Stimulated activated CD8-positive, alpha-beta memory T cell treated with anti-CD3 and anti-CD28 coated beads, Interleukin-2, amount 100 ng/mL, for 1 hour (primary cell): ENCODE measurements around the gene ALDH1L2.
"Not testable (repeated sequence)": the region's sequence is repeated elsewhere in the genome, so short reads cannot be mapped to it uniquely, and the experiment has no call there.

Experiments
- DNase-seq, 2 donors: peaks; one replicate each; pipeline ENCODE4 v3.0.0-alpha.2; 2020; ENCODE audit warnings: low read depth in 2 of 2

The ALDH1L2 gene

DNA sequence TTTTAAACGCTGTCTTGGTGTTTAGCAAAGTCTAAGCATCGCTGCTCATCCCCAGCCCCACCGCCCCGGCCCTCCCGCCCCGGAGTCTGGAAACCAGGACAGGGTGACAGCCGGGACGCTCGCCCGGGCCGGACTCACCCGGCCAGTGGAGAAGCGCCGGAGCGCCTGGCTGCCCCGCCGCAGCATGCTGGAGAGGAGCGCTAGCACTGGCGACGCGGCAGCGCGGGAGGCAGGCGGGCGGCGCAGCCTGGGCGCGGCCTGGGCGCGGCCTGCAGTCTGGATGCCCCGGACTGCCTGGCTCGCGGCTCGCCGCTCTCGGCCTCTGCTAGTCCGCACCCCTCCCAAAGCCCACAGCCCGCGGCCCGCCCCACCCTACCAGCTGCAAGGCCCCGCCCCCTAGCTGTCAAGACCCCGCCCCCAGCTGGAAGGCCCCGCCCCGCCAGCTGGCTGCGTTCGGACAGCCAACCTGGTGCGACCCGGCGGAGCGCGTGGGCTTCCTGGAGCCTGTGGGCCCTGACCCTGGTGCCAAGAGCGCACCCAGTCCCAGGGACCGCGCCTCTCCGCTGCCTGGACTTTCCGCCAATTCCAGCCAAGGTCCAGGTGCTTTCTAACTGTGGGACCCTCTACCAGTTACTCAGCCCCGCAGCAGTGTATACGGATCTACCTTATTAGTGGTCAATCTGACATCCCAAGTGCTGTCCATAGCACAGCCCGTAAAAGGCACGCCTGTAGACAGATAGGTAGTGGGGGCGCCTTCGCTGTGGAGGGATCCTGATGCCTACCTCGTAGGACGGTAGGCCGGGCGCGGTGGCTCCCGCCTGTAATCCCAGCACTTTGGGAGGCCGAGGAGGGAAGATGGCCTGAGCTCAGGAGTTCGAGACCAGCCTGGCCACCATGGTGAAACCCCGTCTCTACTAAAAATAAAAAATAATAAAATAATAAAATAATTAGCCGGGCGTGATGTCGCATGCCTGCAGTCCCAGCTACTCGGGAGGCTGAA is at the start of gene ALDH1L2:
Gene ALDH1L2, minus strand, starts transcription at position 208 of the 1,000 bp plus-strand sequence. Its CDS starts 22 bp downstream, at position 186.
- peak; percentile 2 to 19 for DNase-seq

DNA sequence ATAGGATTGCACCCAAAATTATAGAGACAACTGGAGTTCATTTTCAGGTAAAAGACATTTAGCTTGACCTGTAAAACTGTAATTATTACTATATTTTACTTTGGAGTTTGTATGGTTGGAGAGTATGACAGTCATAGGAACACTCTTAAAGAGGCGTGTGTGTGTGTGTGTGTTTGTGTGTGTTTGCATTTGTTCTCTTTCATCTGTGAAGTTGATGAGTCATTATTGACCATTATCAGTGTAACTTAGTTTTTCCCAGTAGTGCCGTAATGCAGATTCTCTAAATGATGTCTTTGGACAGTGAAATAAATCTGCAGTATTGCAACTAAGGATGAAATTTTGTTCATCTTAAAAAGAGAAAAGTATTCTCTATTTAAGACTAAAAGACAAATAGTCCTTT is 36.3 kb upstream of the ALDH1L2 start:
- DNase-seq = no peak

DNA sequence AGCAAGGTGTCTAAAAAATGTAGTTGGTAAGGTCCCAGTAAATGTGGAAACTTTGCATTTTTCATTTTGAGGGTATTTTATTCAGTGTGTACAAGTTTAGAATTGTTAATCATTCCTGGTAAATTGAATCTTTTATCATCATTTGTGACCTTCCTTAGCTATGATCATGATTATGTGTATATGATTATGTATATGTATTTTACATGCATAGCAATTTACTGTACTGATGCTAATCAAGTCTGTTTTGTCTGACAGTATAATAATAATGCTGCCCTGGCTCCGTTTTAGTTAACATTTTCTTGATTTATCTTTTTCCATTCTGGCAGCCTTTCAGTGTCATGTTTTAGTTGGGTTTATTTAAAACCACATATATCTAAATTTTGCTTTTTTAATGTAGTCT is 32.7 kb upstream of the ALDH1L2 start:
- DNase-seq = no peak

DNA sequence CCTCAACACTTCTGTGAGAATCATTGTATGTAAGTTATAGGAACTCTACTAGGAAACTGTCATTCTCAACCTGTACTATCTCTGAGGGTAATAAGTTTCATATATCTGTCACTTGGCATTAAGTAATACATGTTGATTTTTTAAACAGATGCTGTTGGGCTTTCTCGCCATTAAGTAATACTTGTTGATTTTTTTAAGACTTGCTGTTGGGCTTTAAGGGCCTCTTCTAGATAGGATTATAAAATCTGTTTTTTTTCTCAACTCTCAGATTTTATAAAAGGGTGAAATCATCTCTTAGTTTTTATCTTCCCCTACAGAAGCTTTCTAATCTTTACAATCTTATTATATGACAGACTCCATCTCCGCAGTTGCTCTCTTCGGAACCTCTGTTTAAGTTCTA is 28.8 kb upstream of the ALDH1L2 start:
- no peak for DNase-seq

DNA sequence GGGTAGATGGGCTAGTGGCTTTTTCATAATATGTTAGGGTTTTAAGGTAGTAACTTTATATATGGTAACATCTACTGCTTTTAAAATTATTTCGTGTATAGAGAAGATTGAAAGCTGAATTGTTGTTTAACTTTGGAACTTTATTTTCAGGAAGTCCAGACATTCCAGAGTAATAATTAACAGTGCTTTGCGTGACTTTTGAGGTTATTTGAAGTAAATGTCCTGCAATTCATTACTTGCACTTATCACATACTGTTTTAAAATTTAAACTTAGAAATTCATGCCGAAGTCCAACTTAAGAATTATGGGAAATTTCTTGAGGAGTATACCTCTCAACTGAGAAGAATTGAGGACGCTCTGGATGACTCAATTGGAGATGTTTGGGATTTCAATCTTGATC is 26.6 kb upstream of the ALDH1L2 start:
- DNase-seq = no peak

DNA sequence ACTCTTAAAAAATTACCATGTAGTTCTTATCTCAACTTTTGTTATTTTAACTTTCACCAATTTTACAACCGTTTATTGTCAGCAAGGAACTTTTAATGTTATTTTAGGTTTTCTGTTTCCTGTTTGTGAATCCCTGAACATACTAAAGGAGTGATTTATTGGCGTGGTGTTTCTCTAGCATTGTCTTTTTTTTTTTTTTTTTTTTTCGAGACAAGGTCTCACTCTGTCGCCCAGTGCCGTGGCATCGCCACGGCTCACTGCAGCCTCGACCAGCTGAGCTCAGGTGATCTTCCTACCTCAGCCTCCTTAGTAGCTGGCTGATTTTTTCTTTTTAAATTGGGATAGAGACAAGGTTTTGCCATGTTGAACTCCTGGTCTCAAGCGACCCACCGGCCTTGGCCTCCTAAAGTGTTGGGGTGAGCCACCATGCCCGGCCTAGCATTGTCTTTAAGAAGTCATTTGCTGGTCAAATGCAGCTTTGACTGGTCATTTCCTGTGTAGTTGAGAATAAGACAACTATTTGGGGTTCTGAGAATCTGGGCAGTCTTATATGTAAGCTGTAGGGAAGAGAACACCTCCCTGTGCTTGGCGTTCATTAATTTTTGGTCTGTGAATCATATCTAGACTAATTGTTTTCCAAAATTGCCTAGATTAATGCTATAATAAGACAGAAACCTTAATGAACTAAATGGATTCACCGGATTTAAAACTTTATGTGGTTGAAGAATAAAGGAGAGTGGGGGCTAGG is 25.4 kb upstream of the ALDH1L2 start:
- DNase-seq = no peak

DNA sequence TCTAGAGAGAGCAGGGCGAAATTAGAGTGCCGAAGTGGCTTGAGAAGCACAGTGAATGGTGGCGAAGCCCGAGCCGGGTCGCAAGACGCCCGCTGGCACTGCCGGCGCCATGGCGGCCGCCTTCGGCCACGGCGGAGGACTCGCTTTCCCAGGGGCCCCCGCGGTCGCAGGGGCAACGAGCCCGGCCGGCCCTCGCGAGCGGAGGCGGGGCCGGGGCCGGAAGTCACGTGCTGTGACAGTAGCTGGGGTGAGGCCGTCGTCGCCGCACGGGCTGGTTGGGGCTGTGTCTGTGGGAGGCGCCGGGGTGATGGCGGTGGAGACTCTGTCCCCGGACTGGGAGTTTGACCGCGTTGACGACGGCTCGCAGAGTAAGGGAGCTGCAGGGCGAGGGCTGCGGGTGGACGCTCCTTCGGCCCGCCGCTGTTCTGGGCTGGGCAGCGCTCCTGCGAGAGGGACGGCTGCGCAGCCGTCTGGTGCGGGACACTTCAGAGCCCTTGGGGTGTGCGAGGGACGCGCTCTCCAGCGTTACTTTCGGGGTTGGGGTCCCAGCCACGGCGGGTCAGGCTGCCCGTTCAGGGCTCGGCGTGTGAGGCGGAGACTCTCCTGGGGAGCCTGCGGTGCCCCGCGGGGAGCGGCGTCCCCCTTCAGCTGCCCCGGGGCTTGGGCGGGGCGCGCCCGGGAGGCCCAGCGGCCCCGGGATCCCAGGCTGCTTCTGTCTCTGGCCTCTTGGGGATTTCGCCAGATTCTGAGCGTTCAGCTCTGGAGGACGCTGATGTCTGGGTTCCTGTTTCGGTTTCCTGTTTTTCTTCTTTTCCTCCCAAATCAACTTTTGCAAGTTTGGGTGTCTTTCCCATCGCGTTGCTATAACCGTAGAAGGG is 23.5 kb upstream of the ALDH1L2 start, which contains the start of gene WASHC4:
Gene WASHC4, plus strand, starts transcription at position 238 of the 878 bp plus-strand sequence. Its CDS starts 70 bp downstream, at position 308.
- peak; percentile 86 for DNase-seq

DNA sequence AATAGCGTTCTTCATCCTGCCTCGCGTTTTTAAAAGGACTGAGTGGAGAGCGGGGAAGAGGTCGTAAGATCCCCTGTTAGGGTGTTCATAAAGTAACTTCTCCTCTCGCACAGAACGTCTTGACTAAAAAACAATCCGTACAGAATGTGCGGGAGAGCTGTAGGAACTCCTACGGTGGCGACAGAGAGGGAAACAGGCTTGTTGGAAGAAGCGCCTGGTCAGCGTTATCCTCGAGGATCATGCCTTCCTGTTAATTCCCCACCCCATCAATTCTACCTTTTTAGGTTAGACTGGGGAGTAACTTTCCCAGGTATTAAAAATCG is 22.9 kb upstream of the ALDH1L2 start:
- no peak for DNase-seq

DNA sequence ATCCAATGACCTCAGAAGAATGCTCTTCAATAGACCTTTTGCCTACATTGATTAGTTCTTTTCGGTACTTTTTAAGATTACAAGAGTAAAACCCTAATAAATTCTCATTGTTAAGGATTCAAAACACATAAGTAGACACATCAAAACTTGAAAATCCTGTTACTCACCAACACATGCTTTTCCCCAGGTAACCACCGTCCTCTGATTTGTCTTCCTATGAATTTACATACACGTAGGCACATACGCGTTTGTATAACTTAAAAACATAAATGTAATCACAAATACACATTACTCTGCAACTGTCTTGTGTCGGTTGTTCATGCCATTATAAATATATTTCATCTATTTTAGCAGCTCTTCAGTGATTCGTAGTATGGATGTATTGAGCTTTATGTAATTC is 22.4 kb upstream of the ALDH1L2 start:
- DNase-seq = no peak

DNA sequence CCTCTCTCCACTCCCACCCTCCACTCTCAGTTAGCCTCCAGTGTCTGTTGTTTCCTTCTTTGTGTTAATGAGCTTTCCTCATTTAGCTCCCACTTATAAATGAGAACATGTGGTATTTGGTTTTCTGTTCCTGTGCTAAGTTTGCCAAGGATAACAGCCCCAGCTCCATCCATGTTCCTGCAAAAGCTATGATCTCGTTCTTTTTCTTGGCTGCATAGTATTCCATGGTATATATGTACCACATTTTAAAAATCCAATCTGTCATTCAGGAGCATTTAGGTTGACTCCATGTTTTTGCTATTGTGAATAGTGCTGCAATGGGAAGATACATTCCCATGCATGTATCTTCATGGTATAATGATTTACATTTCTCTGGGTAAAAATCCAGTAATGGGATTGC is 20.5 kb upstream of the ALDH1L2 start:
- no peak for DNase-seq

DNA sequence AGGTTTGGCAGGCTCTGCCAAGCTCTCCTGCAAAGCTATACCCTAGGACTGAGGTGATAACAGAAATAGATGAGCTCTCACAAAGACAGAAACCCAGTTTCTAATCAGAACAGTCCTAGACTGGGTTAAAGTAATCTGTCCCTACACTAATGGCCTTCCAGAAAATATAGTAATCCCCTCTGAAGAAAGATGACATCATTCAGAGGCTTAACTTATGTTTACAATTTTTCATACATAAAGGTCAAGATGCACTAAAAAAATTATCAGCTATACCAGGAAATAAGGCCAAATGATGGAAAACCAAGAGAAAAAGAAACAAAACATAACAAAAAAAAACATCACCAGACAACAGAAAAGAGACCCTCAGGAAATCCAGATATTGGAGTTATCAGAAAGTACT is 18.4 kb upstream of the ALDH1L2 start:
- DNase-seq = no peak

DNA sequence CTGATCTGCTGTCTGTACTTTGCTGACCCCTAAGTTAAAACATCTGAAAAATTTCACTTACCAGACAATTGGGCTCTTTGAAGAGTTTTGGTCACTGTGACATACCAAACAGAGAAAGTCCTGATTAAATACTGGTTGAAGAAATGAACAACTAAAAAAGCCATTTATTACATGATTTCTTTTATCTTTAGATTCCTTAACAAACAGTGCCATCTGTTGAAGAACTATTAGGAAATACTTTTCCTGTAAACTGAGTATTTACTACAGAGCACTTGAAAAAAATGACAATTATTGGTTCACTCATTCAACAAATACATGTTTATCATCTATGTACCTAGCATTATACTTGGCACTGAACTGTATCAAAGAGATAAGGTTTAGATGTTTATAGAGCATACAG is 16.7 kb upstream of the ALDH1L2 start:
- no peak for DNase-seq

DNA sequence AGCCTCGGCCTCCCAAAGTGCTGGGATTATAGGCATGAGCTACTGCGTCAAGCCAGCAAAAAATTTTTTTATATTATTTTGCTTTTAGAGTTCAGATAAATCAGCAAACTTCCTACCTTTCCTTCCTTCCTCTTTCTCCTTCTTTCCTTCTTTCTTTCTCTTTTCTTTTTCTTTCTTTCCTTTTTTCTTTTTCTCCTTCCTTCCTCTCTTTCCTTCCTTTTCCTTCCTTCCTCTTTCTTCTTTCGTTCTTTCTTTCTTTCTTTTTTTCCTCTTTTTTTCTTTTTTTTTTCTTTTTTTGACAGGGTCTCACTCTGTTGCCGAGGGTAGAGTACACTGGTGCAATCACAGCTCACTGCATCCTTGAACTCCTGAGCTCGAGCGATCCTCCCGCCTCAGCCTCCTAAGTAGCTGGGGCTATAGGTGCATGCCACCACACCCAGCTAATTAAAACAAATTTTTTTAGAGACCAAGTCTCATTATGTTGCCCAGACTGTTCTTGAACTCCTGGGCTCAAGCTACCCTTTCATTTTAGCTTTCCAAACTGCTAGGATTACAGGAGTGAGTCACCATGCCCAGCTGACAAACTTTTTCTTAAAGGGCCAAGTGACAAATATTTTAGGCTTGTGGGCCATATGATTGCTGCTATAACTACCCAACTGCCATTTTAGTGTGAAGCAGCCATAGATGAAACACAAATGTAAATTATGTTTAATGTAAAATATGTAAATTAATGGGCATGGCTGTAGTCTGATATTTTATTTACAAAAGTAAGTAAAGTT is 16.1 kb upstream of the ALDH1L2 start:
- DNase-seq = no peak

DNA sequence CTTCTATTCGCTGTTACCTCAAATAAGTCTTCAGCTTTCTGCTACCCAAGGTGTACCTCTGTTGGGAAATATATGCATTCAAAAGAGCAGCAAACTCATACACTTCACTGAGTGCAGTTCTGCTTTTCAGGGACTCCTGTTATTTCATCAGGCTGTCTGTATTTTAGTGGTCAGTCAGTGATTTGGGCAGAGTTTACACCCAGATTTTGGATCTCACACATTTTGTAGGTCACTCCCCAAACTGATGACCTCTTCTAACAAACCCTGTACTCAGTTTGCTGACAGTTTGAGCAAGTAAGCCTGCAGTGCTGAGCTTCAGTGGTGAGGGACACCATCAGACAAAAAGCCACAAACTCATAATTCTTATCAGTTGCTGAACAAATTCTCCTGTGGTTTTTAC is 15.1 kb upstream of the ALDH1L2 start:
- no peak for DNase-seq

DNA sequence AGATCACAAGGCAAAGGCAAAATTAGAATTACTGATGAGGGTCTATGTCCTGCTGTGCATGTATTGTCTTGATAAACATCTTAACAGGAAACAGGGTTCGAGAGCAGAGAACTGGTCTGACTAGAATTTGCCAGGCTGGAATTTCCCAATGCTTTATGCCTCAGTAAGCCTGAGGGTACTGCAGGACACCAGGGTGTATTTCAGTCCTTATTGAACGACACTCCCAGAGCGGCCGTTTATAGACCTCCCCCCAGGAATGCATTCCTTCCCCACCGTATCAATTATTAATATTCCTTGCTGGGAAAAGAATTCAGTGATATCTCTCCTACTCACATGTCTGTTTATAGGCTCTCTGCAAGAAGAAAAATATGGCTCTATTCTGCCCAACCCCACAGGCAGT is 11.1 kb upstream of the ALDH1L2 start:
- DNase-seq = not testable (repeated sequence)

DNA sequence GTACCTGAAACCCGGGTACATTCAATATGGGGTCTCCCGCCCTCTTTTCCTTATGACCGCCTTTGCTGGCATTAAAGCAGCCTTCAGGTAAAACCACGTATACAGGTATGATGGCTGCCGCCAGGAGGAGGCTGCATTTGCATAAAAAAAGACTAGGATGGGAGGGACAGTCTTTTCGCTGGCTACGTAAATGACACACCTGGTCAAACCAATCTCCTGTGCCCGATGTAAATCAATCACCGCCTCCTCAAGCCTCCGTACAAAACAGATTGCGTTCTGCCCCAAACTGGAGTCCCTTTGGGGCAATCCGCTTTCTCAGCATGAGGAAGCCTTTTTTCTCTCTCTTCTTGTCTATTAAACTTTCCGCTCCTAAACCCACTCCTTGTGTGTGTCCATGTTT is 8.1 kb upstream of the ALDH1L2 start:
- DNase-seq = no peak

DNA sequence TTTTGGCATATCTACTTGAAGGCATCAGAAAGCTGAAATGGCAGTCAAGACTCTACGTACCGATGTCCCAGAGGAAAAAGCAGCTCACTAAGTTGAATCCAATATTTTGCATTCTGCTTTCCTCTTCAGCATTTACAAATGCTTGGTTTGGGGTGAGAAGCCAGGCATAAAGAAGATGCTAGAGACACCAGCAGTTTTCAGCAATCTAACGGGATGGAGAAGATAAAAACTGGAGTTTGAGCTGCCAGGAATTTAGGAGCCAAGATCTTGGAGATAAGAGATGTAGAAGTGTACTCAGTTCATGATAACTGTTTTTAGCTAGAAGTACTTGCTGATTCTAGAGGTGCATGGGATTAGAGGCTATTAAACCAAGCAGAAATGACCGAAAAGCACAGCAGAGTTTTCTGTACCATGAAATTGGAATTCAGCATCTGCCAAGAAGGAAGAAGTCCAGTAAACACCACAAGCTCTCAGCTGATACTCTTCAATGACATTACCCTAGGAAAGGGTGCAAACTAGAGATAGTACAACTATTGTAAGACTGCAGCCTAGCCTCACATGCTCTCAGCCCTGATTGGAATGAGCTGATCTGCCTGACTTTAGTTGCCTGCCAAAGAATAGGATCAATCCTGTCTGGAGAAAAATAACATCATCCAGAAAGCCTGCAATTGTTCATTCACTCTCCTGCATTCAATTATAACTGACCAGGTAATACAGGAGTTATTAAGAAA is 7.4 kb upstream of the ALDH1L2 start:
- no peak for DNase-seq

DNA sequence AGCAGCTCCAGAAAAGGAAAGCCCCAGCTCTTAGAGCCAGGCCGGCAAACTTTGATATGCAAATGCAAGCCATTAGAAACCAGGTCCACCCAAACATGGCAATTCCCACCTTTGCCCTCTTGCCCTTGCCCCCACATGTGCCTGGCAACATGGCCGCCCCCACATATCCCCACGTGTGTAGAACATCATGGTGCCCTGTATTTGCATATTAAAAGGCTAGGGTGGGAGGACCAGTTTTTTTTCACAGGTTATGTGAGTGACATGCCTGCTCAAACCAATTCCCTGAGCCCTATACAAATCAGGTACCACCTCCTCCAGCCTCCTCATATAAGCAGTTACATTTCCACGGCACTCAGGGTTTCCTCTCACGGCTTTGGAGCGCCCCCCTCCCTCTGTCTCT is 6.1 kb upstream of the ALDH1L2 start:
- DNase-seq = no peak

DNA sequence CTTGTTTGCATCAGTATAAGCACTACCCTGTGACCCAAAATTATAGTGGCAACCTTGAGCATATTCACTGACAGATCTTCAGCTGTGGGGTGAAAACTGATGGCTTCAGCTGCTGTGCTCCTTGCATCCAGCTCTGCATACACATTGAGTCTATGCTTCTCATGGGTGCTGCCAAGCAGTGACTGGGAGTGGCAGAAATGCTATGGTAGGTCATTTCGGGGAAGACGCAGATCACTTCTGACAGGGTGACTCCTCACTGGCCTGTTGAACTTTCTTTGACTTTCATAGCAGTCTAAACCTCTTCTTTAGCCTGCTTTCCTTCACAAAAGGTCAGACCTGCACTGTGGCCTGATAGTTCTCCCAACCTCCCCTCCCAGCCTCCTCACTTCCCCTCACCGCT is 5.6 kb upstream of the ALDH1L2 start:
- DNase-seq = no peak

DNA sequence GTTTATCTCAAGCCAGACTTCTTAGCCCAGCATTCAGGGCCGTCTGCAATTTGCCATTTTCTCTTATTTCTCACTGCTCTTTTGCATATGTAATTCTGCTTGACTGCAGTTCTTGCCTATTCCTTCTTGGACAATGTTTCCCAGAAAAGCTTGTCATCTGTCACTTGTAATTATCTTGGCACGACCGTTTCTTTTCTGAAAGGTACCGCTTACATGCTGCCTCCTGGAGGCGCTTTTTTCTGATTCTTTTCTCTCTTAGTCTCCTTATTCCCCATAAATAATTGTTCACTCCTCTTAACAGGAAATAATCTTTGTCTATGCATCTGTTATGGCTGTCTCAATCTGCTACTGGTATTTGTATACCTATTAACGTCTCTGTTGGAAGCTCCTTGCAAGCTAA is 1.2 kb upstream of the ALDH1L2 start:
- DNase-seq = no peak
